SK-N-SH (cell line): ENCODE data around the gene KLHL26. TPM values are rescaled to one million over a fixed set of nuclear protein-coding genes. Genes with fewer than 3 reads are reported as not detected.

Experiments
- CTCF ChIA-PET: fragments of 300-600, 350-600 bp; formaldehyde crosslinking; extraction: SDS; loops from one replicate; lab custom pipeline; 2021; lab: Yijun Ruan, JAX
- POLR2A ChIA-PET: fragments of 350-600 bp; sonication (Branson Sonifier 250); formaldehyde crosslinking; extraction: SDS; loops from one replicate; lab custom pipeline; 2020; ENCODE audit warnings: antibody characterized with exemption, inconsistent platforms; lab: Yijun Ruan, JAX
- DNase-seq: peaks from one replicate; pipeline ENCODE4 v3.0.0; 2012
- H2AFZ ChIP-seq: fragments of 200-600 bp; sonication (generic); 2 replicates; pipeline ENCODE4 v1.8.1; 2016; ENCODE audit warnings: antibody characterized with exemption, mild to moderate bottlenecking, low read depth
- H3F3A ChIP-seq: fragments of 200-600 bp; sonication (generic); replicated peaks from 2 replicates; pipeline ENCODE3; 2016; ENCODE audit warnings: antibody characterized with exemption, mild to moderate bottlenecking; ENCODE audit not compliant: insufficient read depth
- H3K27ac ChIP-seq, 2 experiments: fragments of 200-500 bp in 1 of 2; fragments of 200-600 bp in 1 of 2; sonication (Bioruptor generic) in 1 of 2; sonication (generic), shearing (Covaris generic) in 1 of 2; 2 replicates each; pipeline versions ENCODE4 v1.5.1 to v1.6.1; 2014 to 2016; ENCODE audit warnings: low read depth in 2 of 2, inconsistent platforms in 1 of 2, low read length in 1 of 2, mild to moderate bottlenecking in 1 of 2, mixed read lengths in 1 of 2
- H3K27me3 ChIP-seq: fragments of 200-600 bp; sonication (generic), shearing (Covaris generic); 2 replicates; pipeline ENCODE4 v1.6.1; 2016; ENCODE audit warnings: mixed run types; ENCODE audit not compliant: insufficient read depth
- H3K36me3 ChIP-seq, 2 experiments: fragments of 200-500 bp in 1 of 2; fragments of 200-600 bp in 1 of 2; sonication (Bioruptor generic) in 1 of 2; sonication (generic) in 1 of 2; replicated peaks in 1 of 2; 2 replicates each; pipeline versions ENCODE3 to v1.5.1; 2014 to 2016; ENCODE audit warnings: low read length in 1 of 2, mild to moderate bottlenecking in 1 of 2; ENCODE audit not compliant: insufficient read depth in 2 of 2, control insufficient read depth in 1 of 2
- H3K4me1 ChIP-seq, 2 experiments: fragments of 200-500 bp in 1 of 2; fragments of 200-600 bp in 1 of 2; sonication (Bioruptor generic) in 1 of 2; sonication (generic), shearing (Covaris generic) in 1 of 2; 2 replicates each; pipeline versions ENCODE4 v1.5.1 to v1.6.1; 2014 to 2016; ENCODE audit warnings: low read depth in 1 of 2, low read length in 1 of 2, mixed run types in 1 of 2; ENCODE audit not compliant: insufficient read depth in 2 of 2, control insufficient read depth in 1 of 2
- H3K4me2 ChIP-seq: fragments of 200-600 bp; sonication (generic), shearing (Covaris generic); 2 replicates; pipeline ENCODE4 v1.6.1; 2017; ENCODE audit warnings: mixed run types
- H3K4me3 ChIP-seq, 2 experiments: fragments of 200-500 bp in 1 of 2; fragments of 200-600 bp in 1 of 2; sonication (Bioruptor generic) in 1 of 2; sonication (generic), shearing (Covaris generic) in 1 of 2; 2 replicates each; pipeline versions ENCODE4 v1.5.1 to v1.8.1; 2014 to 2016; ENCODE audit warnings: low read depth in 2 of 2, inconsistent platforms in 1 of 2, low read length in 1 of 2, mild to moderate bottlenecking in 1 of 2, mixed read lengths in 1 of 2, moderate library complexity in 1 of 2
- H3K79me2 ChIP-seq: fragments of 200-600 bp; sonication (generic); 2 replicates; pipeline ENCODE4 v1.8.1; 2017; ENCODE audit warnings: mild to moderate bottlenecking; ENCODE audit not compliant: insufficient read depth
- H3K9ac ChIP-seq: fragments of 200-600 bp; sonication (generic); 2 replicates; pipeline ENCODE4 v1.6.1; 2017; ENCODE audit warnings: mixed run types
- H3K9me2 ChIP-seq: fragments of 200-600 bp; sonication (generic); 2 replicates; pipeline ENCODE4 v1.6.1; 2017; ENCODE audit warnings: mixed run types
- H3K9me3 ChIP-seq: fragments of 200-600 bp; sonication (generic); 2 replicates; pipeline ENCODE4 v1.6.1; 2017; ENCODE audit warnings: mixed run types, mild to moderate bottlenecking, moderate library complexity
- H4K20me1 ChIP-seq: fragments of 200-600 bp; sonication (generic); 2 replicates; pipeline ENCODE4 v1.6.1; 2017; ENCODE audit warnings: mild to moderate bottlenecking, mixed run types; ENCODE audit not compliant: insufficient read depth
- CHD2 ChIP-seq: fragments of 150-350 bp; IDR thresholded peaks from 2 replicates; pipeline ENCODE4 v1.6.1; 2018; ENCODE audit warnings: low read length; ENCODE audit not compliant: partially characterized antibody
- ELF1 ChIP-seq: IDR thresholded peaks from 2 replicates; pipeline ENCODE4 v1.4.0; 2012
- EP300 ChIP-seq, 2 experiments: IDR thresholded peaks; 2 replicates each; pipeline versions ENCODE4 v1.4.0 to v1.6.1; 2012; ENCODE audit warnings: borderline replicate concordance in 1 of 2, low read depth in 1 of 2, low read length in 1 of 2
- JUND ChIP-seq: IDR thresholded peaks from 2 replicates; pipeline ENCODE4 v1.4.0; 2012
- MXI1 ChIP-seq: IDR thresholded peaks from 2 replicates; pipeline ENCODE4 v1.6.1; 2012; ENCODE audit warnings: mild to moderate bottlenecking, low read depth, low read length, improper control_type of control experiment
- NFIC ChIP-seq: IDR thresholded peaks from 2 replicates; pipeline ENCODE4 v1.4.0; 2012; ENCODE audit warnings: borderline replicate concordance
- NRF1 ChIP-seq: IDR thresholded peaks from 2 replicates; pipeline ENCODE4 v1.6.1; 2012; ENCODE audit warnings: low read depth, mild to moderate bottlenecking, low read length
- POLR2AphosphoS5 ChIP-seq: IDR thresholded peaks from 2 replicates; pipeline ENCODE4 v1.6.1; 2012; ENCODE audit warnings: low read depth, low read length
- RCOR1 ChIP-seq: fragments of 150-350 bp; IDR thresholded peaks from 2 replicates; pipeline ENCODE4 v1.6.1; 2017; ENCODE audit warnings: antibody characterized with exemption, low read length
- RFX5 ChIP-seq: IDR thresholded peaks from 2 replicates; pipeline ENCODE4 v1.6.1; 2012; ENCODE audit warnings: mild to moderate bottlenecking, improper control_type of control experiment, low read length
- TCF12 ChIP-seq: IDR thresholded peaks from 2 replicates; pipeline ENCODE4 v1.4.0; 2012
- WGBS: methylation state at CpG from one replicate; pipeline ENCODE4 v1.1.6; 2017; ENCODE audit warnings: low lambda C conversion rate; 5-methylcytosine and 5-hydroxymethylcytosine counted together
- polyA plus RNA-seq, 3 experiments: library from polyadenylated mRNA; depleted of rRNA; stranded (reverse); fragments of >200 nt; gene quantifications; 2 replicates each; pipeline ENCODE4 v1.2.3, GENCODE V29; 2012
- TF ChIP-seq, protein P1 (sequence below): IDR thresholded peaks from 2 replicates; pipeline ENCODE4 v1.4.0; 2012; ENCODE audit warnings: low read depth, borderline replicate concordance
- TF ChIP-seq, protein P2 (sequence below): IDR thresholded peaks from 2 replicates; pipeline ENCODE4 v1.6.1; 2012; ENCODE audit warnings: mild to moderate bottlenecking, low read depth, low read length, moderate library complexity
- TF ChIP-seq, protein P3 (sequence below): fragments of 150-350 bp; IDR thresholded peaks from 2 replicates; pipeline ENCODE4 v1.6.1; 2017; ENCODE audit warnings: antibody characterized with exemption, low read length, low read depth, borderline replicate concordance
- TF ChIP-seq, protein P4 (sequence below): IDR thresholded peaks from 2 replicates; pipeline ENCODE4 v1.4.0; 2012; ENCODE audit warnings: low read depth

The KLHL26 gene
- polyA plus RNA-seq, 1 of the 3 experiments (the other 2 are of a cell fraction) = 4.6 TPM

DNA sequence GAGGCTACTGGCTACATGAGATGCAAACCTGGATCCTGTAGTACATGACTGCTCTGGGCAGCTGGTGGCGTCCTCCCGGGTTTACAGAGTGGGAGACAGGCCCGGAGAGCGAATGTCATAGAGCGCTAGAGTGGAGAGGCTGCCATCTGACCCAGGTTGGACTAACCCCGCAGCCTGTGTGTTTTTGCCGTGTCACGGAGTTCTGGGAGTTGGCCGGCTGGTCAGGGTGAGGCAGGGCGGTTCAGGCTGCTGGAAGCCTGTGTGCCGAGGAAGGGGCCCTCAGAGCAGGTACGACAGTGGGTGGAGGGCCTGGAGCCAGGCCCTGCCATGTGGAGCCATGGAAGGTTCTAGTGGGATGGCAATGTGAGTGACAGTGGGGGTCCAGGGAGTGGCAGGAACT, 59.2 kb downstream of the KLHL26 start:
- Histone ChIP-seq H3K79me2 (peaks cover 22% of the 10 kb centered on the region; the same call in 1 of the 2 replicates), H2AFZ (no peak overlapping the region), H3K27ac (no peak overlapping the region), H3K4me3 (no peak overlapping the region), H4K20me1 (peaks cover 52% of the 10 kb centered on the region), H3K9me3 (no peaks in the 10 kb centered on the region), H3K27me3 (no peaks in the 10 kb centered on the region), H3K4me2 (no peak overlapping the region), H3K9ac (no peak overlapping the region), H3K4me1 (peaks cover 9 to 21% of the 10 kb centered on the region in 2 experiments; a peak in 2 of 4 replicates)
- ChIA-PET CTCF (no interaction called here), POLR2A (no interaction called here)
- 97% methylated on average over 9 of the region's 12 CpGs for WGBS
- TF ChIP-seq TCF12 (no peak), NRF1 (no peak), ELF1 (no peak), EP300 (IDR thresholded peaks at IDR 0.05; ENCODE audit: borderline replicate concordance in 1 of 2, low read depth in 1 of 2, low read length in 1 of 2) (no peak)
- TF ChIP-seq, protein P1, sequence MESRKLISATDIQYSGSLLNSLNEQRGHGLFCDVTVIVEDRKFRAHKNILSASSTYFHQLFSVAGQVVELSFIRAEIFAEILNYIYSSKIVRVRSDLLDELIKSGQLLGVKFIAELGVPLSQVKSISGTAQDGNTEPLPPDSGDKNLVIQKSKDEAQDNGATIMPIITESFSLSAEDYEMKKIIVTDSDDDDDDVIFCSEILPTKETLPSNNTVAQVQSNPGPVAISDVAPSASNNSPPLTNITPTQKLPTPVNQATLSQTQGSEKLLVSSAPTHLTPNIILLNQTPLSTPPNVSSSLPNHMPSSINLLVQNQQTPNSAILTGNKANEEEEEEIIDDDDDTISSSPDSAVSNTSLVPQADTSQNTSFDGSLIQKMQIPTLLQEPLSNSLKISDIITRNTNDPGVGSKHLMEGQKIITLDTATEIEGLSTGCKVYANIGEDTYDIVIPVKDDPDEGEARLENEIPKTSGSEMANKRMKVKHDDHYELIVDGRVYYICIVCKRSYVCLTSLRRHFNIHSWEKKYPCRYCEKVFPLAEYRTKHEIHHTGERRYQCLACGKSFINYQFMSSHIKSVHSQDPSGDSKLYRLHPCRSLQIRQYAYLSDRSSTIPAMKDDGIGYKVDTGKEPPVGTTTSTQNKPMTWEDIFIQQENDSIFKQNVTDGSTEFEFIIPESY = no peak
- TF ChIP-seq, protein P2, sequence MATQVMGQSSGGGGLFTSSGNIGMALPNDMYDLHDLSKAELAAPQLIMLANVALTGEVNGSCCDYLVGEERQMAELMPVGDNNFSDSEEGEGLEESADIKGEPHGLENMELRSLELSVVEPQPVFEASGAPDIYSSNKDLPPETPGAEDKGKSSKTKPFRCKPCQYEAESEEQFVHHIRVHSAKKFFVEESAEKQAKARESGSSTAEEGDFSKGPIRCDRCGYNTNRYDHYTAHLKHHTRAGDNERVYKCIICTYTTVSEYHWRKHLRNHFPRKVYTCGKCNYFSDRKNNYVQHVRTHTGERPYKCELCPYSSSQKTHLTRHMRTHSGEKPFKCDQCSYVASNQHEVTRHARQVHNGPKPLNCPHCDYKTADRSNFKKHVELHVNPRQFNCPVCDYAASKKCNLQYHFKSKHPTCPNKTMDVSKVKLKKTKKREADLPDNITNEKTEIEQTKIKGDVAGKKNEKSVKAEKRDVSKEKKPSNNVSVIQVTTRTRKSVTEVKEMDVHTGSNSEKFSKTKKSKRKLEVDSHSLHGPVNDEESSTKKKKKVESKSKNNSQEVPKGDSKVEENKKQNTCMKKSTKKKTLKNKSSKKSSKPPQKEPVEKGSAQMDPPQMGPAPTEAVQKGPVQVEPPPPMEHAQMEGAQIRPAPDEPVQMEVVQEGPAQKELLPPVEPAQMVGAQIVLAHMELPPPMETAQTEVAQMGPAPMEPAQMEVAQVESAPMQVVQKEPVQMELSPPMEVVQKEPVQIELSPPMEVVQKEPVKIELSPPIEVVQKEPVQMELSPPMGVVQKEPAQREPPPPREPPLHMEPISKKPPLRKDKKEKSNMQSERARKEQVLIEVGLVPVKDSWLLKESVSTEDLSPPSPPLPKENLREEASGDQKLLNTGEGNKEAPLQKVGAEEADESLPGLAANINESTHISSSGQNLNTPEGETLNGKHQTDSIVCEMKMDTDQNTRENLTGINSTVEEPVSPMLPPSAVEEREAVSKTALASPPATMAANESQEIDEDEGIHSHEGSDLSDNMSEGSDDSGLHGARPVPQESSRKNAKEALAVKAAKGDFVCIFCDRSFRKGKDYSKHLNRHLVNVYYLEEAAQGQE = no peak
- TF ChIP-seq, all 33 proteins: peak for 0
- Histone ChIP-seq H3F3A (peaks cover 3% of the 10 kb centered on the region), H3K9me2 (no peaks in the 10 kb centered on the region), H3K36me3 (no peaks in the 10 kb centered on the region)
- DNase-seq = no peak

DNA sequence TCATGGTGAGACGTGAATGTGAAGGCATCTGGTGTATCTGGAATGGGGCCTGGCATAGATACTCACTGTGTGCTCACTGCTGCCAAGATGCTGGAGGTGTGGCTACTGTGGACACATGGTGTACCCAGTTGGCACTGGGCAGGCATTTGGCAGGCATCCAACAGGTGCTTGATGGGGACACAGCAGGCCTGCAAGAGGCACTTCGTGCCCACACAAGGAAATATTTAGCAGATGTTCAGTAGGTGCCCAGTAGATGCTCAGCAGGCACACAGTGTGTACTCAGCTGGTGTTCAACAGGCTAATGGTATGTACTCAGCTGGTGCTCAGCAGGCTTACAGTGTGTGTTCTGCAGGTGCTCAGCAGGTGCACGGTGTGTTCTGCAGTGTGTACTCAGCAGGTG, 60.9 kb downstream of the KLHL26 start:
- H3K9ac ChIP-seq = no peak overlapping the region
- no peak overlapping the region for H3K27ac ChIP-seq
- DNase-seq = no peak
- H3F3A ChIP-seq = peaks cover 8% of the 10 kb centered on the region
- no peak overlapping the region for H3K4me3 ChIP-seq
- H3K9me2 ChIP-seq = no peaks in the 10 kb centered on the region
- H3K36me3 ChIP-seq = no peaks in the 10 kb centered on the region
- H4K20me1 ChIP-seq = peaks cover 52% of the 10 kb centered on the region
- ChIA-PET CTCF (interaction anchor here (0.6 kb wide), 1 partner anchor 14 kb away, joined by 3 read pairs; no protein-coding TSS in a partner anchor), POLR2A (interaction anchor here (0.7 kb wide), 1 partner anchor 65 kb away, joined by 4 read pairs; no protein-coding TSS in a partner anchor)
- no peaks in the 10 kb centered on the region for H3K27me3 ChIP-seq
- 92% methylated on average over 2 of the region's 3 CpGs for WGBS
- peaks cover 14 to 28% of the 10 kb centered on the region in 2 experiments; a peak in 2 of 4 replicates for H3K4me1 ChIP-seq
- no peak overlapping the region for H3K4me2 ChIP-seq
- H3K9me3 ChIP-seq = no peaks in the 10 kb centered on the region
- peaks cover 24% of the 10 kb centered on the region for H3K79me2 ChIP-seq
- H2AFZ ChIP-seq = no peak overlapping the region
- no peak for TF ChIP-seq NRF1
- TF ChIP-seq NFIC = no peak
- no peak for TF ChIP-seq RFX5
- TF ChIP-seq, protein P2 = no peak
- TF ChIP-seq, protein P3, sequence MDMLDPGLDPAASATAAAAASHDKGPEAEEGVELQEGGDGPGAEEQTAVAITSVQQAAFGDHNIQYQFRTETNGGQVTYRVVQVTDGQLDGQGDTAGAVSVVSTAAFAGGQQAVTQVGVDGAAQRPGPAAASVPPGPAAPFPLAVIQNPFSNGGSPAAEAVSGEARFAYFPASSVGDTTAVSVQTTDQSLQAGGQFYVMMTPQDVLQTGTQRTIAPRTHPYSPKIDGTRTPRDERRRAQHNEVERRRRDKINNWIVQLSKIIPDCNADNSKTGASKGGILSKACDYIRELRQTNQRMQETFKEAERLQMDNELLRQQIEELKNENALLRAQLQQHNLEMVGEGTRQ = no peak
- TF ChIP-seq MXI1 = no peak
- TF ChIP-seq, protein P4, sequence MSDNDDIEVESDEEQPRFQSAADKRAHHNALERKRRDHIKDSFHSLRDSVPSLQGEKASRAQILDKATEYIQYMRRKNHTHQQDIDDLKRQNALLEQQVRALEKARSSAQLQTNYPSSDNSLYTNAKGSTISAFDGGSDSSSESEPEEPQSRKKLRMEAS = no peak
- TF ChIP-seq CHD2 = no peak
- no peak for TF ChIP-seq RCOR1
- no peak for TF ChIP-seq POLR2AphosphoS5
- TF ChIP-seq JUND = no peak
